Loucy (cell line): ENCODE data around the gene PCYT2.

Source experiments
- H2AFZ ChIP-seq: fragments of 200-600 bp; sonication (generic); 2 replicates; pipeline ENCODE4 v1.6.0; 2016; ENCODE audit warnings: antibody characterized with exemption, mild to moderate bottlenecking, low read length, moderate library complexity
- H3F3A ChIP-seq: fragments of 200-600 bp; 2 replicates; pipeline ENCODE4 v1.6.0; 2016; ENCODE audit warnings: antibody characterized with exemption, low read depth, mild to moderate bottlenecking
- H3K27me3 ChIP-seq: fragments of 200-600 bp; sonication (generic); 2 replicates; pipeline ENCODE4 v1.6.1; 2014; ENCODE audit warnings: low read length, mild to moderate bottlenecking; ENCODE audit not compliant: insufficient read depth, poor library complexity, severe bottlenecking
- H3K36me3 ChIP-seq: fragments of 200-600 bp; sonication (generic); 2 replicates; pipeline ENCODE4 v1.6.1; 2016; ENCODE audit warnings: low read length; ENCODE audit not compliant: insufficient read depth
- H3K4me1 ChIP-seq: fragments of 200-600 bp; sonication (generic); 2 replicates; pipeline ENCODE4 v1.5.1; 2014; ENCODE audit warnings: low read length, mild to moderate bottlenecking; ENCODE audit not compliant: insufficient read depth, poor library complexity, severe bottlenecking
- H3K4me2 ChIP-seq: fragments of 200-600 bp; sonication (generic); 2 replicates; pipeline ENCODE4 v1.6.0; 2014; ENCODE audit warnings: antibody characterized with exemption, low read length, low read depth, mild to moderate bottlenecking; ENCODE audit not compliant: poor library complexity, severe bottlenecking
- H3K4me3 ChIP-seq: fragments of 200-600 bp; sonication (generic); 2 replicates; pipeline ENCODE4 v1.5.1; 2014; ENCODE audit warnings: low read length, mild to moderate bottlenecking, mixed read lengths; ENCODE audit not compliant: poor library complexity, severe bottlenecking
- H3K79me2 ChIP-seq: fragments of 200-600 bp; sonication (generic); 2 replicates; pipeline ENCODE4 v1.6.1; 2014; ENCODE audit warnings: low read length; ENCODE audit not compliant: insufficient read depth
- H3K9ac ChIP-seq: fragments of 200-600 bp; sonication (generic); 2 replicates; pipeline ENCODE4 v1.6.0; 2014; ENCODE audit warnings: mild to moderate bottlenecking, low read depth, low read length, moderate library complexity; ENCODE audit not compliant: poor library complexity, severe bottlenecking
- H3K9me2 ChIP-seq: fragments of 200-600 bp; sonication (generic); replicated peaks from 2 replicates; pipeline ENCODE4 v1.6.1; 2016; ENCODE audit warnings: low read depth, low read length, mixed read lengths
- H3K9me3 ChIP-seq: fragments of 200-600 bp; sonication (generic); 2 replicates; pipeline ENCODE4 v1.6.1; 2014; ENCODE audit warnings: mild to moderate bottlenecking, antibody characterized with exemption, low read length, low read depth; ENCODE audit not compliant: insufficient read depth
- H4K20me1 ChIP-seq: fragments of 200-600 bp; sonication (generic); 2 replicates; pipeline ENCODE4 v1.6.0; 2014; ENCODE audit warnings: antibody characterized with exemption, low read length, mild to moderate bottlenecking; ENCODE audit not compliant: insufficient read depth, poor library complexity, severe bottlenecking
- CTCF ChIP-seq: fragments of 200-600 bp; sonication (generic); conservative IDR thresholded peaks from 2 replicates; pipeline ENCODE4 v1.5.1; 2014; ENCODE audit warnings: mild to moderate bottlenecking, antibody characterized with exemption, low read length
- EZH2phosphoT487 ChIP-seq: fragments of 200-600 bp; IDR thresholded peaks from 2 replicates; pipeline ENCODE4 v1.6.1; 2018; ENCODE audit warnings: antibody characterized with exemption, mild to moderate bottlenecking, moderate library complexity, borderline replicate concordance

PCYT2 gene

GRCh38 chr17:81940538-81941483 lies 29.6 kb upstream of the PCYT2 start:
- no peak overlapping the region for H3K4me2 ChIP-seq

GRCh38 chr17:81939881-81940385 lies 28.7 kb upstream of the PCYT2 start:
- peak overlapping the region; percentile 38 for H3K9ac ChIP-seq
- peak overlapping the region; percentile 69 for H3K4me2 ChIP-seq
- H3K36me3 ChIP-seq, result no peaks in the 10 kb centered on the region
- H2AFZ ChIP-seq, result no peak overlapping the region
- no peaks in the 10 kb centered on the region for H3K9me3 ChIP-seq
- H3K79me2 ChIP-seq, result peaks cover 6% of the 10 kb centered on the region; the same call in 1 of the 2 replicates
- H3K27me3 ChIP-seq, result no peaks in the 10 kb centered on the region
- no peaks in the 10 kb centered on the region for H4K20me1 ChIP-seq
- peaks cover 10% of the 10 kb centered on the region for H3K4me1 ChIP-seq
- H3K4me3 ChIP-seq, result no peak overlapping the region
- no peaks in the 10 kb centered on the region for H3F3A ChIP-seq
- TF ChIP-seq EZH2phosphoT487, result no peak
- TF ChIP-seq CTCF, result no peak
- no peaks in the 10 kb centered on the region for H3K9me2 ChIP-seq

More at GRCh38 chr17:81940538-81941483, 29.6 kb upstream of the PCYT2 start:
- TF ChIP-seq CTCF (no peak), EZH2phosphoT487 (no peak)
- Histone ChIP-seq H3K27me3 (no peaks in the 10 kb centered on the region), H3K79me2 (peaks cover 6% of the 10 kb centered on the region; the same call in 1 of the 2 replicates), H3K36me3 (no peaks in the 10 kb centered on the region), H2AFZ (no peak overlapping the region), H3K4me3 (no peak overlapping the region), H3F3A (no peaks in the 10 kb centered on the region), H4K20me1 (no peaks in the 10 kb centered on the region), H3K9me3 (no peaks in the 10 kb centered on the region), H3K9ac (no peak overlapping the region), H3K9me2 (no peaks in the 10 kb centered on the region), H3K4me1 (peaks cover 10% of the 10 kb centered on the region)

- H3F3A ChIP-seq, result no peaks in the 10 kb centered on the region
- H3K4me3 ChIP-seq, result peak overlapping the region; percentile 40
- H3K9me3 ChIP-seq, result no peaks in the 10 kb centered on the region
- H3K36me3 ChIP-seq, result no peaks in the 10 kb centered on the region
- no peaks in the 10 kb centered on the region for H3K9me2 ChIP-seq
- no peaks in the 10 kb centered on the region for H3K27me3 ChIP-seq
- no peaks in the 10 kb centered on the region for H4K20me1 ChIP-seq
- H3K79me2 ChIP-seq, result peaks cover 6% of the 10 kb centered on the region; the same call in 1 of the 2 replicates
- TF ChIP-seq EZH2phosphoT487 (no peak), CTCF (no peak)
- 0 out of 2 replicates have a peak overlapping the region, but pooled peaks have one; percentile 15 for H2AFZ ChIP-seq
- H3K4me1 ChIP-seq, result peaks cover 10% of the 10 kb centered on the region
- peak overlapping the region; percentile 69 for H3K4me2 ChIP-seq
- peak overlapping the region; percentile 38 for H3K9ac ChIP-seq
Measured at GRCh38 chr17:81939218-81939617, 28.0 kb upstream of the PCYT2 start.
